Adipose tissue (tissue), 3 donors: Measurements from ENCODE around the gene PITX3. TPM values are rescaled to one million over a fixed set of nuclear protein-coding genes. Genes with fewer than 3 reads are reported as not detected.
"Not testable (repeated sequence)": the region's sequence is repeated elsewhere in the genome, so short reads cannot be mapped to it uniquely, and the experiment has no call there.

Experiments used
- H3K27ac ChIP-seq: one replicate; pipeline ENCODE4 v1.5.1; 2013; ENCODE audit warnings: low read depth, low read length
- WGBS, 3 donors: extraction: QIAGEN DNeasy Blood & Tissue Kit; methylation state at CpG; one replicate each; pipeline ENCODE4 v1.1.7; 2013; 5-methylcytosine and 5-hydroxymethylcytosine counted together
- polyA plus RNA-seq, 3 donors: library from polyadenylated mRNA; stranded (reverse); fragments of 200-250 nt; gene quantifications; one replicate each; pipeline ENCODE4 v1.2.3, GENCODE V29; 2013
- donor health status: healthy with polysubstance abuse.
- donor health status: Bipolar disorder and iron deficiency.
- donor health status: healthy.

Gene PITX3
- polyA plus RNA-seq, 3 donors, result 0.36 TPM; not detected in 2

GRCh38 chr10:102196893-102197292 is 44.4 kb downstream of the PITX3 start:
- no peak overlapping the region for H3K27ac ChIP-seq
- WGBS, 3 donors, result 70 to 74% (median 72%) methylated on average over 2 of the region's 2 CpGs

DNA sequence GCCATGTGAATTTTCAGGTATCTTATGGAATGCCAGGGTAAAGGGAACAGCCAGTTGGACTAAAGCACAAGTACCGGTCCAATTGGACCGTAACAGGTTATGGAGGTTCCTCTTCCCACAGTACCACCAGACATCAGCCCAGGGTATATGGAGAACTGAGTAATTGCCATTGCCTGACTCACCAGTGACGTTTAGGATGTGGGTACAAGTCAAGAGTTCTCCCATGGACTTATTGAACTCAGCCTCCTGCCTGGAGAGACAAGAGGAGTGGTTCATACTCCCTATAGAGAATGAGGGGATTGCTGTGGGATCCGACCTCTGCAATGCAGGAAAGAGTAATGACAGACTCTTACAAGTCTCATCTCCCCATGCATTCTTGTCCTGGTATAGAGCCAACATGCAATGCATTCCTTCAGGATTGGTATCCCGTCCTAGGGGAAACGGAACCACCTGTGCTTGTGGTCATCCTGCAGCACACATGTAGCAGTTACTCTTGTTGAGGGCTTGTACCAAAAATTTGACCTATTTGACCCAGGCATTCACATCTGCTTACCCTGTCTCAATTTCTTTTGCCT is 45.9 kb downstream of the PITX3 start:
- WGBS, 3 donors, result 77 to 80% (median 78%) methylated on average over 6 of the region's 6 CpGs

DNA sequence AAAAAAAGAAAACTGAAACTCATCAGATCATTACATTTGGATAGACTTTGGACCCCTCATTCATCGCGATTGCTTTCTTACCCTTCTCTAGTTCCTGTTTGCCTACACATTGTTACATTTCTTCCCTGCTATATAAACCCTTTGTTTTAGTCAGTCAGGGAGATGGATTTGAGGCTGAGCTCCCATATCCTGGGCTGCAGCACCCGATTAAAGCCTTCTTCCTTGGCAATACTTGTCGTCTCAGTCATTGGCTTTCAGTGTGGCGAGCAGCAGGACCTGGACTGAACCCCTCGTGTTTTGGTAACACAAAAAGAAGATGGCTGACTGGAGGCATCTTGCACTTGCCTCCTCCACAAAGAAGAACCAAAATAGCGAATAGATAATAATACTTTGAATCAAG is 49.4 kb downstream of the PITX3 start:
- 72 to 83% (median 81%) methylated on average over 7 of the region's 7 CpGs for WGBS, 3 donors
- H3K27ac ChIP-seq, result no peak overlapping the region

More for the DNA sequence above, 45.9 kb downstream of the PITX3 start:
- H3K27ac ChIP-seq, result no peak overlapping the region

DNA sequence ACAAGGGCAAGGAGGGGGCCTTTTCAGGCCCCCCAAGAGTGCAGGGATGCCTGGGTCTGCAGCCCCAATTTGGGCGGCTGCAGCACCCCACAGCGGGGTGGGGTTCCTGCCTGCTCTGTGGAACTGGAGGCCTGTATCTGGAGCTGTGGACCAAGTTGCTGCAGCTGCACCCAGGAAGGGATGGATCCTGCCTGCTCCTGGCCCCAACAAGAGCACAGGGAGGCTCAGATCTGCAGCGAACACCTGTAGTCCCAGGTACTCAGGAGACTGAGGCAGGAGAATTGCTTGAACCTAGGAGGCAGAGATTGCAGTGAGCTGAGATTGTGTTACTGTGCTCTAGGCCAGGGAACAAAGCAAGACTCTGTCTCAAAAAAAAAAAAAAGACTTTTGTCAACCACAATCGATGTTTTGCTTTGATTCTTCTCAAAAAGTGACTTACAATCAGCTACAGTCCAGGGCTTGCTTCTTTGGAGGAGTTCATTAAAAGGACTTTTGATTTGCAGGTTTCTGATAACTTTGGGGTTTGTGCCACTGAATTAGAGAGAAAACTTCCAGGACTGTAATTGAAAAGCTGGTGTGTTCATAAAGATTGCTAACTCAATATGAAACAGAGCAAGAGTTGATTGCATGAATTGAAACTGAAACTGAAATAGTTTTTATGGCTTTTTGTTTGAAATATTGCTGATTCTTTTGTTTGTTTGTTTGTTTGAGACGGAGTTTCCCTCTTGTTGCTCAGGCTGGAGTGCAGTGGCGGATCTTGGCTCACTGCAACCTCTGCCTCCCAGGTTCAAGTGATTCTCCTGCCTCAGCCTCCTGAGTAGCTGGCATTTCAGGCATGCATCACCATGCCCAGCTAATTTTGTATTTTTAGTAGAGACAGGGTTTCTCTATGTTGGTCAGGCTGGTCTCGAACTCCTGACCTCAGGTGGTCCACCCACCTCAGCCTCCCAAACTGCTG is 52.1 kb downstream of the PITX3 start:
- 70 to 80% (median 77%) methylated on average over 7 of the region's 7 CpGs for WGBS, 3 donors
- H3K27ac ChIP-seq, result not testable (repeated sequence)

DNA sequence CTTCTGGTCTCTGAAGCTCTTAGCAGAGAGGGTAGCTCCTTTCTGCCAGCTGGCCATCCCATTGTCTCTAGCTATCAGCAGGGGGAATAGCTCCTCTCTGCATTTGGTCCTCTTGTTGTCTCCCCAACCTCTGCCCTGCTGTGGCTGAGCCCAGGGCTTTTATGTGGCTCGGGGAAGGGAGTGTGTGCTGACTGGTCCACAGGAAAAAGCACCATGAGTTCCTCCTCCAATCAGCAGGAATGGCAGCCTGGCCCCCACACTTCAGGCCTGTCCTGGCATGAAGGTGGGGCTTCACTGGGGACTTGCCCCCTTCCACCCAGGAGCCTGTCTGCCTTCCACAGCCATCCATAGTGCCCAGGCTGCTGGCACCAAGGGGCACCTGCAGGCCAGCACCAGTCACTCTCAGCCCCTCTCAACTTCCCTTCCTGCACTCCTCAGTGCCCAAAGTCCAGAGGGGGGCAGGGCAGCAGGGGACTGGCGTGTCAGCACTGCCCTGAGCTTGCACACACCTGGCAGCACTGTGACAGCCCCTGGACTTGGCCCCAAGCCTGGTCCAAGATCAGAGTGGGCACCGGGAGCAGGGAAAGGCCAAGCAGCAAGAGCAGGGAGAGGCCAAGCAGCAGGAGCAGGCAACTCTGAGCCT is 52.9 kb downstream of the PITX3 start:
- 64 to 78% (median 67%) methylated on average over 2 to 3 of the region's 3 CpGs for WGBS, 3 donors
- H3K27ac ChIP-seq, result no peak overlapping the region

DNA sequence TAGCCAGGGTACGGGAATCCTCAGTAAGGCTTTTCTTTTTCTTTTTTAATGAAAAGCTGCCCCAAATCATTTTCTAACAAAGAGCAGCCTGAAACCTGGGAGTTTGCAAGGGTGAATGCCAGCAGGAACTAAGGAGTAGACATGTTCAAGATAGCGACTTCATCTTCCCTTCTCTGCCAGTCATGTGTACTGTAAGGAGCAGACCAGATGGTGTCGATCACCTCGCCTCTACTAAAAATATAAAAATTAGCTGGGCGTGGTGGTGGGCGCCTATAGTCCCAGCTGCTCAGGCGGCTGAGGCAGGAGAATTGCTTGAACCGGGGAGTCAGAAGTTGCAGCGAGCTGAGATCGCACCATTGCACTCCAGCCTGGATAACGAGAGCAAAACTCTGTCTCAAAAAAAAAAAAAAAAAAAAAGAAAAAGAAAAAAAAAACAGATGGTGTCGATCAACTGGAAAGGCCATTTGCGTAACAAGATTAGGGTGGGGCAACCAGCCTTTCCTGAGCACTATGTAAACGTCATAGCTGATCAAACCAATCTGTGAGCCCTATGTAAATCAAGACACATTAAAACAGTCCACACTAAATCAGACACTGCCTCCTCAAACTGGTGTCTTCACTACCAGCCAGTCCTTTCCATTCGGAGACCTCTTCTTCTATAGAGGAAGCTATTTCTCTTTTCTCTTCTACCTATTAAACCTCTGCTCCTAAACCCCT is 55.3 kb downstream of the PITX3 start:
- H3K27ac ChIP-seq, result no peak overlapping the region
- WGBS, 3 donors, result 71 to 87% (median 81%) methylated on average over 15 of the region's 15 CpGs

GRCh38 chr10:102185272-102185671 is 56.0 kb downstream of the PITX3 start:
- 64 to 69% (median 66%) methylated on average over 2 of the region's 2 CpGs for WGBS, 3 donors
- H3K27ac ChIP-seq, result no peak overlapping the region

DNA sequence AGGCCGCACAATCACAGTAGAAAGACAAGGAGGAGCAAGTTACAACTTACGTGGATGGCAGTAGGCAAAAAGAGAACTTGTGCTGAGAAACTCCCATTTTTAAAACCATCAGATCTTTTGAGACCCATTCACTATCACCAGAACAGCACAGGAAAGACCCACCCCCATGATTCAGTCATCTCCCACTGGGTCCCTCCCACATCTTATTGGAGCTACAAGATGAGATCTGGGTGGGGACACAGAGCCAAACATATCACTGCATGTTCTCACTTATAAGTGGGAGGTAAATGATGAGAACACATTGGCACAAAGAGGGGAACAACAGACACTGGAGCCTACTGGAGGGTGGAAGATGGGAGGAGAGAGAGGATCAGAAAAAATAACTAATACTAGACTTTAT is 56.7 kb downstream of the PITX3 start:
- WGBS, 3 donors, result 79 to 81% (median 81%) methylated on average over 2 of the region's 2 CpGs
- H3K27ac ChIP-seq, result no peak overlapping the region

Other genes with a start within 250 kb of the PITX3 start
- 10 to 100 TPM in 2 of 3 donors, 1 to 10 TPM in 1; 9.6 to 14.0 (median 10.0) TPM for gene ARMH3, start 185.3 kb downstream of the PITX3 start, polyA plus RNA-seq
- 10 to 100 TPM in 1 of 3 donors, 1 to 10 TPM in 2; 5.5 to 10.5 (median 9.1) TPM for gene HPS6, start 176.2 kb downstream of the PITX3 start, polyA plus RNA-seq
- gene LDB1, start 121.1 kb downstream of the PITX3 start, polyA plus RNA-seq, result 10 to 100 TPM; 15.3 to 23.6 (median 19.8) TPM
- 10 to 100 TPM in 2 of 3 donors, 1 to 10 TPM in 1; 8.9 to 44.4 (median 23.1) TPM for gene PPRC1, start 108.5 kb downstream of the PITX3 start, polyA plus RNA-seq
- 10 to 100 TPM; 17.0 to 69.9 (median 33.4) TPM for gene NOLC1, start 89.1 kb downstream of the PITX3 start, polyA plus RNA-seq
- 10 to 100 TPM in 1 of 3 donors, 1 to 10 TPM in 2; 1.0 to 12.2 (median 1.5) TPM for gene ELOVL3, start 15.2 kb downstream of the PITX3 start, polyA plus RNA-seq
- 10 to 100 TPM in 2 of 3 donors, 1 to 10 TPM in 1; 9.5 to 14.6 (median 12.3) TPM for gene GBF1, start 4.0 kb upstream of the PITX3 start, polyA plus RNA-seq
- gene NFKB2, start 154.2 kb upstream of the PITX3 start, polyA plus RNA-seq, result 10 to 100 TPM; 16.1 to 64.8 (median 18.8) TPM
- gene PSD, start 177.3 kb upstream of the PITX3 start, polyA plus RNA-seq, result 1 to 10 TPM in 2 of 3 donors, under 1 TPM in 1; 0.83 to 2.7 (median 1.2) TPM
- 10 to 100 TPM in 2 of 3 donors, 1 to 10 TPM in 1; 8.9 to 19.5 (median 18.3) TPM for gene FBXL15, start 179.3 kb upstream of the PITX3 start, polyA plus RNA-seq
- 10 to 100 TPM; 37.6 to 61.4 (median 59.0) TPM for gene CUEDC2, start 191.1 kb upstream of the PITX3 start, polyA plus RNA-seq
- under 1 TPM in 2 of 3 donors, not detected in 1; 0.06 to 0.44 TPM for gene C10orf95, start 210.0 kb upstream of the PITX3 start, polyA plus RNA-seq